WTC11 (cell line): ENCODE data around the gene TSKU. TPM values are rescaled to one million over a fixed set of nuclear protein-coding genes. Genes with fewer than 3 reads are reported as not detected.

Experiments used
- ATAC-seq: fragments of 200-7000 bp; cut with Tn5 transposase; 2 replicates; pipeline ENCODE4 v1.10.0; 2021; ENCODE audit warnings: mild to moderate bottlenecking, moderate library complexity
- CTCF ChIA-PET: fragments of 300-600 bp; sonication (Branson Sonifier 250); formaldehyde crosslinking; loops from one replicate; lab custom pipeline; 2021; ENCODE audit warnings: antibody characterized with exemption; lab: Charles Lee
- POLR2A ChIA-PET: fragments of 350-600 bp; sonication (Branson Sonifier 250); formaldehyde crosslinking; loops from one replicate; lab custom pipeline; 2021; ENCODE audit warnings: antibody characterized with exemption; lab: Charles Lee
- DNase-seq: peaks from one replicate; pipeline ENCODE4 v3.0.0; 2021; ENCODE audit warnings: low spot score
- H3K27ac Mint-ChIP-seq: 2 replicates; pipeline ENCODE4 v1.8.0; 2021; ENCODE audit warnings: mixed read lengths
- H3K27me3 Mint-ChIP-seq: 2 replicates; pipeline ENCODE4 v1.8.0; 2021; ENCODE audit warnings: low read depth, mild to moderate bottlenecking, moderate library complexity, mixed read lengths
- H3K36me3 Mint-ChIP-seq: 2 replicates; pipeline ENCODE4 v1.8.0; 2021; ENCODE audit warnings: mixed read lengths
- H3K4me1 Mint-ChIP-seq: 2 replicates; pipeline ENCODE4 v1.8.0; 2022; ENCODE audit warnings: mixed read lengths
- H3K4me3 Mint-ChIP-seq: 2 replicates; pipeline ENCODE4 v1.8.0; 2021; ENCODE audit warnings: mild to moderate bottlenecking, moderate library complexity, mixed read lengths
- H3K9me3 Mint-ChIP-seq: 2 replicates; pipeline ENCODE4 v1.8.0; 2021; ENCODE audit warnings: mixed read lengths
- ATF1 ChIP-seq: sonication (generic); formaldehyde crosslinking; IDR thresholded peaks from 2 replicates; pipeline ENCODE4 v1.8.1; 2023; ENCODE audit warnings: mild to moderate bottlenecking, moderate library complexity, missing genetic modification reagents
- CBFB ChIP-seq: sonication (generic); formaldehyde crosslinking; IDR thresholded peaks from 2 replicates; pipeline ENCODE4 v1.8.1; 2022; ENCODE audit warnings: mild to moderate bottlenecking, low read depth, missing genetic modification reagents
- CREB1 ChIP-seq: sonication (generic); formaldehyde crosslinking; IDR thresholded peaks from 2 replicates; pipeline ENCODE4 v1.8.0; 2023; ENCODE audit warnings: mild to moderate bottlenecking, missing genetic modification reagents
- ETV6 ChIP-seq: sonication (generic); formaldehyde crosslinking; IDR thresholded peaks from 2 replicates; pipeline ENCODE4 v1.8.1; 2022; ENCODE audit warnings: mild to moderate bottlenecking, missing genetic modification reagents
- GABPB1 ChIP-seq: sonication (generic); formaldehyde crosslinking; IDR thresholded peaks from 2 replicates; pipeline ENCODE4 v1.8.1; 2023; ENCODE audit warnings: mild to moderate bottlenecking, missing genetic modification reagents
- KAT7 ChIP-seq: sonication (generic); formaldehyde crosslinking; IDR thresholded peaks from 2 replicates; pipeline ENCODE4 v1.8.1; 2023; ENCODE audit warnings: missing genetic modification reagents, mild to moderate bottlenecking, borderline replicate concordance
- MXD4 ChIP-seq: fragments of 250-450 bp; sonication (Bioruptor Pico); IDR thresholded peaks from 2 replicates; pipeline ENCODE4 v1.8.0; 2021; ENCODE audit warnings: mild to moderate bottlenecking, moderate library complexity, borderline replicate concordance
- SMAD3 ChIP-seq: sonication (generic); formaldehyde crosslinking; IDR thresholded peaks from 2 replicates; pipeline ENCODE4 v1.8.0; 2022; ENCODE audit warnings: missing genetic modification reagents, mild to moderate bottlenecking, borderline replicate concordance
- SP1 ChIP-seq: sonication (generic); formaldehyde crosslinking; conservative IDR thresholded peaks from 2 replicates; pipeline ENCODE4 v1.8.1; 2022; ENCODE audit warnings: missing genetic modification reagents
- ZNF121 ChIP-seq: sonication (generic); formaldehyde crosslinking; IDR thresholded peaks from 2 replicates; pipeline ENCODE4 v1.8.0; 2023; ENCODE audit warnings: missing genetic modification reagents
- ZNF138 ChIP-seq: sonication (generic); formaldehyde crosslinking; conservative IDR thresholded peaks from 2 replicates; pipeline ENCODE4 v1.8.1; 2022; ENCODE audit warnings: mild to moderate bottlenecking, moderate library complexity, missing genetic modification reagents
- ZNF317 ChIP-seq: sonication (generic); formaldehyde crosslinking; IDR thresholded peaks from 2 replicates; pipeline ENCODE4 v1.8.1; 2023; ENCODE audit warnings: low read depth, mild to moderate bottlenecking, moderate library complexity, missing genetic modification reagents, borderline replicate concordance
- total RNA-seq: library from RNA; stranded (reverse); gene quantifications from 3 replicates; pipeline ENCODE4 v1.2.3, GENCODE V29; 2021
- TF ChIP-seq, protein P1 (sequence below): sonication (generic); formaldehyde crosslinking; IDR thresholded peaks from 2 replicates; pipeline ENCODE4 v1.8.1; 2022; ENCODE audit warnings: low read depth, mild to moderate bottlenecking, moderate library complexity, missing genetic modification reagents, borderline replicate concordance
- TF ChIP-seq, protein P2 (sequence below): sonication (generic); formaldehyde crosslinking; IDR thresholded peaks from 2 replicates; pipeline ENCODE4 v1.8.1; 2023; ENCODE audit warnings: mild to moderate bottlenecking, missing genetic modification reagents, borderline replicate concordance
- TF ChIP-seq, protein P3 (sequence below): sonication (generic); formaldehyde crosslinking; IDR thresholded peaks from 2 replicates; pipeline ENCODE4 v1.8.0; 2022; ENCODE audit warnings: mild to moderate bottlenecking, missing genetic modification reagents
- TF ChIP-seq, protein P4 (sequence below): sonication (generic); formaldehyde crosslinking; IDR thresholded peaks from 2 replicates; pipeline ENCODE4 v1.8.0; 2022; ENCODE audit warnings: mild to moderate bottlenecking, missing genetic modification reagents
- TF ChIP-seq, protein P5 (sequence below): sonication (generic); formaldehyde crosslinking; IDR thresholded peaks from 2 replicates; pipeline ENCODE4 v1.8.0; 2022; ENCODE audit warnings: mild to moderate bottlenecking, missing genetic modification reagents
- TF ChIP-seq, protein P6 (sequence below): sonication (generic); formaldehyde crosslinking; IDR thresholded peaks from 2 replicates; pipeline ENCODE4 v1.8.1; 2023; ENCODE audit warnings: mild to moderate bottlenecking, missing genetic modification reagents
- TF ChIP-seq, protein P7 (sequence below): sonication (generic); formaldehyde crosslinking; IDR thresholded peaks from 2 replicates; pipeline ENCODE4 v1.8.0; 2023; ENCODE audit warnings: mild to moderate bottlenecking, missing genetic modification reagents

Gene TSKU
- total RNA-seq, 1 experiment from 2014 or later: 30.3 TPM

DNA sequence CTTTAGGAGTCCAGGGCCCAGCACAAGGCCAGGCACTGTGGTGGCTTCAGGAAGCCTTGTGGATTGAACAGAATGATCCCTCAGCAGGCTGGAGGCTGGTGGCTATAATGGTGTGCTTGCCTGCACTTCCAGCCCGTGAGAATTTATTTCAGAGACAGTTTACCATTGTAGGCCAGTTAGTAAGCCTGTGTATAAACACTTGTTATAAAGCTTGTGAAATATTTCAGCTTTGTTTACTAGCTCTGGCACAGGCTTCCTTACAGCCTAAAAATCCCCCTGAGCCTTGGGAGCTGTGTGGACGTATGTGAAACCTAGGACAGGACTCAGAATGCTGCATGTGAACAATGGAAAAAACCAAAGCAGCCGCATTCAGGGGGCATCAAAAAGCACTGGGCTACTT, 51.0 kb downstream of the TSKU start:
- TF ChIP-seq, protein P1, sequence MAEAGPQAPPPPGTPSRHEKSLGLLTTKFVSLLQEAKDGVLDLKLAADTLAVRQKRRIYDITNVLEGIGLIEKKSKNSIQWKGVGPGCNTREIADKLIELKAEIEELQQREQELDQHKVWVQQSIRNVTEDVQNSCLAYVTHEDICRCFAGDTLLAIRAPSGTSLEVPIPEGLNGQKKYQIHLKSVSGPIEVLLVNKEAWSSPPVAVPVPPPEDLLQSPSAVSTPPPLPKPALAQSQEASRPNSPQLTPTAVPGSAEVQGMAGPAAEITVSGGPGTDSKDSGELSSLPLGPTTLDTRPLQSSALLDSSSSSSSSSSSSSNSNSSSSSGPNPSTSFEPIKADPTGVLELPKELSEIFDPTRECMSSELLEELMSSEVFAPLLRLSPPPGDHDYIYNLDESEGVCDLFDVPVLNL: no peak
- TF ChIP-seq, protein P2, sequence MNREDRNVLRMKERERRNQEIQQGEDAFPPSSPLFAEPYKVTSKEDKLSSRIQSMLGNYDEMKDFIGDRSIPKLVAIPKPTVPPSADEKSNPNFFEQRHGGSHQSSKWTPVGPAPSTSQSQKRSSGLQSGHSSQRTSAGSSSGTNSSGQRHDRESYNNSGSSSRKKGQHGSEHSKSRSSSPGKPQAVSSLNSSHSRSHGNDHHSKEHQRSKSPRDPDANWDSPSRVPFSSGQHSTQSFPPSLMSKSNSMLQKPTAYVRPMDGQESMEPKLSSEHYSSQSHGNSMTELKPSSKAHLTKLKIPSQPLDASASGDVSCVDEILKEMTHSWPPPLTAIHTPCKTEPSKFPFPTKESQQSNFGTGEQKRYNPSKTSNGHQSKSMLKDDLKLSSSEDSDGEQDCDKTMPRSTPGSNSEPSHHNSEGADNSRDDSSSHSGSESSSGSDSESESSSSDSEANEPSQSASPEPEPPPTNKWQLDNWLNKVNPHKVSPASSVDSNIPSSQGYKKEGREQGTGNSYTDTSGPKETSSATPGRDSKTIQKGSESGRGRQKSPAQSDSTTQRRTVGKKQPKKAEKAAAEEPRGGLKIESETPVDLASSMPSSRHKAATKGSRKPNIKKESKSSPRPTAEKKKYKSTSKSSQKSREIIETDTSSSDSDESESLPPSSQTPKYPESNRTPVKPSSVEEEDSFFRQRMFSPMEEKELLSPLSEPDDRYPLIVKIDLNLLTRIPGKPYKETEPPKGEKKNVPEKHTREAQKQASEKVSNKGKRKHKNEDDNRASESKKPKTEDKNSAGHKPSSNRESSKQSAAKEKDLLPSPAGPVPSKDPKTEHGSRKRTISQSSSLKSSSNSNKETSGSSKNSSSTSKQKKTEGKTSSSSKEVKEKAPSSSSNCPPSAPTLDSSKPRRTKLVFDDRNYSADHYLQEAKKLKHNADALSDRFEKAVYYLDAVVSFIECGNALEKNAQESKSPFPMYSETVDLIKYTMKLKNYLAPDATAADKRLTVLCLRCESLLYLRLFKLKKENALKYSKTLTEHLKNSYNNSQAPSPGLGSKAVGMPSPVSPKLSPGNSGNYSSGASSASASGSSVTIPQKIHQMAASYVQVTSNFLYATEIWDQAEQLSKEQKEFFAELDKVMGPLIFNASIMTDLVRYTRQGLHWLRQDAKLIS (CRISPR knock-in tag): no peak
- TF ChIP-seq KAT7 (CRISPR knock-in tag) (no peak), MXD4 (CRISPR knock-in tag) (no peak), ZNF121 (CRISPR knock-in tag) (no peak), CREB1 (CRISPR knock-in tag) (no peak), ATF1 (CRISPR knock-in tag) (no peak), ETV6 (CRISPR knock-in tag) (no peak), SP1 (CRISPR knock-in tag) (no peak), GABPB1 (CRISPR knock-in tag) (no peak), CBFB (CRISPR knock-in tag) (no peak)
- TF ChIP-seq, protein P3, sequence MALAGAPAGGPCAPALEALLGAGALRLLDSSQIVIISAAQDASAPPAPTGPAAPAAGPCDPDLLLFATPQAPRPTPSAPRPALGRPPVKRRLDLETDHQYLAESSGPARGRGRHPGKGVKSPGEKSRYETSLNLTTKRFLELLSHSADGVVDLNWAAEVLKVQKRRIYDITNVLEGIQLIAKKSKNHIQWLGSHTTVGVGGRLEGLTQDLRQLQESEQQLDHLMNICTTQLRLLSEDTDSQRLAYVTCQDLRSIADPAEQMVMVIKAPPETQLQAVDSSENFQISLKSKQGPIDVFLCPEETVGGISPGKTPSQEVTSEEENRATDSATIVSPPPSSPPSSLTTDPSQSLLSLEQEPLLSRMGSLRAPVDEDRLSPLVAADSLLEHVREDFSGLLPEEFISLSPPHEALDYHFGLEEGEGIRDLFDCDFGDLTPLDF (CRISPR knock-in tag): no peak
- TF ChIP-seq, protein P4, sequence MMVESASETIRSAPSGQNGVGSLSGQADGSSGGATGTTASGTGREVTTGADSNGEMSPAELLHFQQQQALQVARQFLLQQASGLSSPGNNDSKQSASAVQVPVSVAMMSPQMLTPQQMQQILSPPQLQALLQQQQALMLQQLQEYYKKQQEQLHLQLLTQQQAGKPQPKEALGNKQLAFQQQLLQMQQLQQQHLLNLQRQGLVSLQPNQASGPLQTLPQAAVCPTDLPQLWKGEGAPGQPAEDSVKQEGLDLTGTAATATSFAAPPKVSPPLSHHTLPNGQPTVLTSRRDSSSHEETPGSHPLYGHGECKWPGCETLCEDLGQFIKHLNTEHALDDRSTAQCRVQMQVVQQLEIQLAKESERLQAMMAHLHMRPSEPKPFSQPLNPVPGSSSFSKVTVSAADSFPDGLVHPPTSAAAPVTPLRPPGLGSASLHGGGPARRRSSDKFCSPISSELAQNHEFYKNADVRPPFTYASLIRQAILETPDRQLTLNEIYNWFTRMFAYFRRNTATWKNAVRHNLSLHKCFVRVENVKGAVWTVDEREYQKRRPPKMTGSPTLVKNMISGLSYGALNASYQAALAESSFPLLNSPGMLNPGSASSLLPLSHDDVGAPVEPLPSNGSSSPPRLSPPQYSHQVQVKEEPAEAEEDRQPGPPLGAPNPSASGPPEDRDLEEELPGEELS (CRISPR knock-in tag): no peak
- TF ChIP-seq, all 79 proteins: peak for 0
- ATAC-seq (no peak), DNase-seq (no peak)
- CTCF ChIA-PET: interaction anchor here (1.1 to 3.6 kb wide), 4 partner anchors 26 to 100 kb away, joined by 3 to 25 read pairs (median 11); no protein-coding TSS in a partner anchor
- H3K27me3 Mint-ChIP-seq: no peaks in the 10 kb centered on the region
- H3K27ac Mint-ChIP-seq: no peak overlapping the region
- H3K4me1 Mint-ChIP-seq: peaks cover 7% of the 10 kb centered on the region
- POLR2A ChIA-PET: no interaction called here
- peaks cover 6% of the 10 kb centered on the region; the same call in 1 of the 2 replicates for H3K9me3 Mint-ChIP-seq
- no peak overlapping the region for H3K4me3 Mint-ChIP-seq
- H3K36me3 Mint-ChIP-seq: no peaks in the 10 kb centered on the region

DNA sequence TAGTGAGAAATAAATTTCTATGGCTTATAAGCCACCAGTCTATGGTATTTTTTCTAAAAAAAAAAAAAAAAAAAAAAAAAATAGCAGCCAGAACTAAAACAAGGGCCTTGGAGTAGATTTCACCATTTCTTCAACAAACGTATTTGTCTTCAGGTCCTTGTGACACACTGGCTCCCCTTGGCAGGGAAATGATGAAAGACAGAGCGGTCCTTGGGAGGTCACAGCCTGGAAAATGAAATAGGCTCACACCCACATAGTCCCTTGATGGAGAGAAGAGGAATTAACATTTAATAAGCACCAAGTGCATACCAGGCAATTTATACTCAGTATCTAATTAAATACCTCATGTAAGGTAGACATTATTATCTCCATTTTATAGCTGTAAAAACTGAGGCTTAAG, 51.9 kb downstream of the TSKU start:
- ChIA-PET CTCF (interaction anchor here (0.8 to 3.6 kb wide), 6 partner anchors 27 to 256 kb away, joined by 3 to 25 read pairs (median 6); no protein-coding TSS in a partner anchor), POLR2A (no interaction called here)
- Mint-ChIP-seq H3K27ac (no peak overlapping the region), H3K4me1 (peaks cover 10% of the 10 kb centered on the region), H3K27me3 (no peaks in the 10 kb centered on the region), H3K9me3 (0 out of 2 replicates have a peak, but pooled peaks cover under 1% of the 10 kb centered on the region), H3K4me3 (no peak overlapping the region), H3K36me3 (no peaks in the 10 kb centered on the region)
- no peak for TF ChIP-seq ZNF317 (CRISPR knock-in tag)
- no peak for TF ChIP-seq ZNF138 (CRISPR knock-in tag)
- TF ChIP-seq, protein P5, sequence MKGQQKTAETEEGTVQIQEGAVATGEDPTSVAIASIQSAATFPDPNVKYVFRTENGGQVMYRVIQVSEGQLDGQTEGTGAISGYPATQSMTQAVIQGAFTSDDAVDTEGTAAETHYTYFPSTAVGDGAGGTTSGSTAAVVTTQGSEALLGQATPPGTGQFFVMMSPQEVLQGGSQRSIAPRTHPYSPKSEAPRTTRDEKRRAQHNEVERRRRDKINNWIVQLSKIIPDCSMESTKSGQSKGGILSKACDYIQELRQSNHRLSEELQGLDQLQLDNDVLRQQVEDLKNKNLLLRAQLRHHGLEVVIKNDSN (CRISPR knock-in tag): no peak
- no peak for TF ChIP-seq SMAD3 (CRISPR knock-in tag)
- TF ChIP-seq, protein P6, sequence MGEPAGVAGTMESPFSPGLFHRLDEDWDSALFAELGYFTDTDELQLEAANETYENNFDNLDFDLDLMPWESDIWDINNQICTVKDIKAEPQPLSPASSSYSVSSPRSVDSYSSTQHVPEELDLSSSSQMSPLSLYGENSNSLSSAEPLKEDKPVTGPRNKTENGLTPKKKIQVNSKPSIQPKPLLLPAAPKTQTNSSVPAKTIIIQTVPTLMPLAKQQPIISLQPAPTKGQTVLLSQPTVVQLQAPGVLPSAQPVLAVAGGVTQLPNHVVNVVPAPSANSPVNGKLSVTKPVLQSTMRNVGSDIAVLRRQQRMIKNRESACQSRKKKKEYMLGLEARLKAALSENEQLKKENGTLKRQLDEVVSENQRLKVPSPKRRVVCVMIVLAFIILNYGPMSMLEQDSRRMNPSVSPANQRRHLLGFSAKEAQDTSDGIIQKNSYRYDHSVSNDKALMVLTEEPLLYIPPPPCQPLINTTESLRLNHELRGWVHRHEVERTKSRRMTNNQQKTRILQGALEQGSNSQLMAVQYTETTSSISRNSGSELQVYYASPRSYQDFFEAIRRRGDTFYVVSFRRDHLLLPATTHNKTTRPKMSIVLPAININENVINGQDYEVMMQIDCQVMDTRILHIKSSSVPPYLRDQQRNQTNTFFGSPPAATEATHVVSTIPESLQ (CRISPR knock-in tag): no peak
- TF ChIP-seq, protein P7, sequence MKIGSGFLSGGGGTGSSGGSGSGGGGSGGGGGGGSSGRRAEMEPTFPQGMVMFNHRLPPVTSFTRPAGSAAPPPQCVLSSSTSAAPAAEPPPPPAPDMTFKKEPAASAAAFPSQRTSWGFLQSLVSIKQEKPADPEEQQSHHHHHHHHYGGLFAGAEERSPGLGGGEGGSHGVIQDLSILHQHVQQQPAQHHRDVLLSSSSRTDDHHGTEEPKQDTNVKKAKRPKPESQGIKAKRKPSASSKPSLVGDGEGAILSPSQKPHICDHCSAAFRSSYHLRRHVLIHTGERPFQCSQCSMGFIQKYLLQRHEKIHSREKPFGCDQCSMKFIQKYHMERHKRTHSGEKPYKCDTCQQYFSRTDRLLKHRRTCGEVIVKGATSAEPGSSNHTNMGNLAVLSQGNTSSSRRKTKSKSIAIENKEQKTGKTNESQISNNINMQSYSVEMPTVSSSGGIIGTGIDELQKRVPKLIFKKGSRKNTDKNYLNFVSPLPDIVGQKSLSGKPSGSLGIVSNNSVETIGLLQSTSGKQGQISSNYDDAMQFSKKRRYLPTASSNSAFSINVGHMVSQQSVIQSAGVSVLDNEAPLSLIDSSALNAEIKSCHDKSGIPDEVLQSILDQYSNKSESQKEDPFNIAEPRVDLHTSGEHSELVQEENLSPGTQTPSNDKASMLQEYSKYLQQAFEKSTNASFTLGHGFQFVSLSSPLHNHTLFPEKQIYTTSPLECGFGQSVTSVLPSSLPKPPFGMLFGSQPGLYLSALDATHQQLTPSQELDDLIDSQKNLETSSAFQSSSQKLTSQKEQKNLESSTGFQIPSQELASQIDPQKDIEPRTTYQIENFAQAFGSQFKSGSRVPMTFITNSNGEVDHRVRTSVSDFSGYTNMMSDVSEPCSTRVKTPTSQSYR (CRISPR knock-in tag): no peak
- ATAC-seq: no peak
- no peak for DNase-seq
